ENCODE measurements around the gene FAF2. TPM values are rescaled to one million over a fixed set of nuclear protein-coding genes. Genes with fewer than 3 reads are reported as not detected.

The FAF2 gene
- total and polyA plus RNA-seq, 10 of the 15 experiments (the other 5 are each of a cell fraction or from before 2014, with no cell fraction given): 19.0 to 45.1 (median 35.6) TPM

DNA sequence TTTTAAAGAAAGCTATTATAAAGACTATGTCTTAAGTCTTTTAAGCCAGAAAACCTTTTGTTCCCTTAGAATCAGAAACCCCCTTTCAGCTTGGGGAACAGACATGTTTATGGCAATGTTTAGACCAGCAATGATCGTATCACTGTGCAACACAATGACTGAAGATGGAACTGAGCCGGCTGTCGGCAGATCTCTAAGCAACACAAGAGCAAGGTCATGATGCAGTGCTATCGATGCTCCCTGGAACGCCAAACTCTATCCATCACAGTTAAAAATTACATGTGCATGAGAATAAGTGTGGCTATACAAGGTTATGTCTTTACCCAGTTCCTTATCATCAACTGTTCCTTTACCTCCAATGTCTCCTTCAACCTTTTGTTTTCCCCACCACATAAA lies 90.8 kb downstream of the FAF2 start:
- no TSS peak for BruUV-seq (replicated peaks)
- H2AFZ ChIP-seq (ENCODE audit: control insufficient read depth, low read depth, low read length): no peak overlapping the region
- H3K9me3 ChIP-seq (replicated peaks; ENCODE audit: control insufficient read depth, insufficient read depth, low read length): no peaks in the 10 kb centered on the region
- 90% methylated on average over 5 of the region's 5 CpGs for WGBS (ENCODE audit: insufficient coverage, insufficient replicate concordance, low lambda C conversion rate, missing lambda C conversion rate)
- ChIA-PET SMC1A (ENCODE audit: uncharacterized antibody, unreplicated experiment) (interaction anchor here (1.1 to 2.6 kb wide), 4 partner anchors 89 to 809 kb away, joined by 3 to 8 read pairs (median 4); partner anchors contain the start of gene FAF2), RAD21 (ENCODE audit: unreplicated experiment) (no interaction called here), CTCF (interaction anchor here (0.5 to 2.6 kb wide), 3 partner anchors 87 to 412 kb away, joined by 3 to 22 read pairs (median 3); partner anchors contain the start of gene FAF2), POLR2A (interaction anchor here (0.6 to 3.0 kb wide), 2 partner anchors 91 to 887 kb away, joined by 4 to 12 read pairs; partner anchors contain the start of genes FAF2 and GRK6)
- no peaks in the 10 kb centered on the region for H3K27me3 ChIP-seq (replicated peaks in 1 of 2; ENCODE audit: control insufficient read depth in 2 of 2, insufficient read depth in 2 of 2, low read length in 1 of 2)
- H4K20me1 ChIP-seq (ENCODE audit: control insufficient read depth, insufficient read depth): no peaks in the 10 kb centered on the region
- DNase-seq (ENCODE audit: low read depth, low spot score): no peak
- H3K36me3 ChIP-seq (ENCODE audit: control insufficient read depth in 2 of 2, insufficient read depth in 2 of 2, low read length in 1 of 2): no peaks in the 10 kb centered on the region
- H3K4me2 ChIP-seq (ENCODE audit: control insufficient read depth, insufficient read depth): no peak overlapping the region
- peaks cover 29% of the 10 kb centered on the region for H3K79me2 ChIP-seq (ENCODE audit: control insufficient read depth, insufficient read depth, low read length)
- intact Hi-C loops (cut with micrococcal nuclease; ENCODE audit: unreplicated experiment) (loop anchor here (5.0 to 10.0 kb wide), 3 partner anchors 92 to 1576 kb away; partner anchors contain the start of genes FAF2, HIGD2A, N4BP3 and NOP16), in situ Hi-C loops (cut with MboI) (no loop called here)
- H3K9ac ChIP-seq (ENCODE audit: control insufficient read depth, insufficient read depth, low read length): no peak overlapping the region
- no peak overlapping the region for H3K4me3 ChIP-seq
- no peak for FAIRE-seq
- H3K4me1 ChIP-seq (ENCODE audit: control insufficient read depth, insufficient read depth, low read length): peaks cover 26% of the 10 kb centered on the region
- ATAC-seq: no peak
- no peak for TF ChIP-seq TBL1XR1 (IDR thresholded peaks at IDR 0.05; ENCODE audit: low read depth, low read length)
- no peak for TF ChIP-seq CEBPB (IDR thresholded peaks at IDR 0.05; ENCODE audit: borderline replicate concordance in 1 of 2, low read depth in 2 of 2, low read length in 2 of 2)
- H3K27ac ChIP-seq (ENCODE audit: control insufficient read depth, insufficient read depth): no peak overlapping the region

DNA sequence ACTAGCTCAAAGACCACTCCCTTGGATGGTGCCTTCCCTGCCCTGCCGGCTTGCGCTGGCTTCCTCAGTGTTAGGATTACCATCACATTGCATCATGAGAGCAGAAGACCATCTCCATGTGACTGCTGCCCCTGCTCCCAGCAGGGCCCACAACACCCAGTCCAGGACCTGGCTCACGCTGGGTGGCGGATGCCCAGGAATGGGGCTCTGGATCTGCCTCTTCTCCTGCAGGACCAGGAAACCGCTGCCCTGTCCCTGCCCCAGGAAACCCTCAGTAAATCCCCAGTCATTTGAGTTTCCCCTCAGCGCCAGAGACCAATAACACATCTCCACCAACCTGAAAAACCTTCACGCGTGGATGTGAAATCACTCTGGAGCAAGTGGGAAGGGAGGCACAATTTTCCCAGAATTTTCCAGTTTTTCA lies 92.3 kb downstream of the FAF2 start:
- Histone ChIP-seq H3K27ac (ENCODE audit: control insufficient read depth, insufficient read depth) (no peak overlapping the region), H3K4me3 (no peak overlapping the region), H3K79me2 (ENCODE audit: control insufficient read depth, insufficient read depth, low read length) (peaks cover 14% of the 10 kb centered on the region), H3K4me1 (ENCODE audit: control insufficient read depth, insufficient read depth, low read length) (peaks cover 17% of the 10 kb centered on the region), H3K36me3 (ENCODE audit: control insufficient read depth in 2 of 2, insufficient read depth in 2 of 2, low read length in 1 of 2) (no peaks in the 10 kb centered on the region), H2AFZ (ENCODE audit: control insufficient read depth, low read depth, low read length) (no peak overlapping the region), H3K9ac (ENCODE audit: control insufficient read depth, insufficient read depth, low read length) (no peak overlapping the region), H3K27me3 (replicated peaks in 1 of 2; ENCODE audit: control insufficient read depth in 2 of 2, insufficient read depth in 2 of 2, low read length in 1 of 2) (no peaks in the 10 kb centered on the region), H3K9me3 (replicated peaks; ENCODE audit: control insufficient read depth, insufficient read depth, low read length) (no peaks in the 10 kb centered on the region), H4K20me1 (ENCODE audit: control insufficient read depth, insufficient read depth) (no peaks in the 10 kb centered on the region), H3K4me2 (ENCODE audit: control insufficient read depth, insufficient read depth) (no peak overlapping the region)
- DNase-seq (ENCODE audit: low read depth, low spot score): no peak
- ATAC-seq: no peak
- CTCF ChIA-PET: interaction anchor here (0.8 kb wide), 1 partner anchor 93 kb away, joined by 3 read pairs; the partner anchor contains the start of gene FAF2
- RAD21 ChIA-PET (ENCODE audit: unreplicated experiment): interaction anchor here (0.5 kb wide), 1 partner anchor 112 kb away, joined by 4 read pairs; no protein-coding TSS in a partner anchor
- POLR2A ChIA-PET: interaction anchor here (1.1 kb wide), 1 partner anchor 123 kb away, joined by 4 read pairs; no protein-coding TSS in a partner anchor
- SMC1A ChIA-PET (ENCODE audit: uncharacterized antibody, unreplicated experiment): interaction anchor here (1.0 kb wide), 1 partner anchor 125 kb away, joined by 3 read pairs; the partner anchor contains the start of gene CLTB
- no TSS peak for BruUV-seq (replicated peaks)
- in situ Hi-C loops (cut with MboI) (no loop called here), intact Hi-C loops (cut with micrococcal nuclease; ENCODE audit: unreplicated experiment) (no loop called here)
- FAIRE-seq: no peak
- 89% methylated on average over 8 of the region's 8 CpGs for WGBS (ENCODE audit: insufficient coverage, insufficient replicate concordance, low lambda C conversion rate, missing lambda C conversion rate)
- TF ChIP-seq, protein P1, sequence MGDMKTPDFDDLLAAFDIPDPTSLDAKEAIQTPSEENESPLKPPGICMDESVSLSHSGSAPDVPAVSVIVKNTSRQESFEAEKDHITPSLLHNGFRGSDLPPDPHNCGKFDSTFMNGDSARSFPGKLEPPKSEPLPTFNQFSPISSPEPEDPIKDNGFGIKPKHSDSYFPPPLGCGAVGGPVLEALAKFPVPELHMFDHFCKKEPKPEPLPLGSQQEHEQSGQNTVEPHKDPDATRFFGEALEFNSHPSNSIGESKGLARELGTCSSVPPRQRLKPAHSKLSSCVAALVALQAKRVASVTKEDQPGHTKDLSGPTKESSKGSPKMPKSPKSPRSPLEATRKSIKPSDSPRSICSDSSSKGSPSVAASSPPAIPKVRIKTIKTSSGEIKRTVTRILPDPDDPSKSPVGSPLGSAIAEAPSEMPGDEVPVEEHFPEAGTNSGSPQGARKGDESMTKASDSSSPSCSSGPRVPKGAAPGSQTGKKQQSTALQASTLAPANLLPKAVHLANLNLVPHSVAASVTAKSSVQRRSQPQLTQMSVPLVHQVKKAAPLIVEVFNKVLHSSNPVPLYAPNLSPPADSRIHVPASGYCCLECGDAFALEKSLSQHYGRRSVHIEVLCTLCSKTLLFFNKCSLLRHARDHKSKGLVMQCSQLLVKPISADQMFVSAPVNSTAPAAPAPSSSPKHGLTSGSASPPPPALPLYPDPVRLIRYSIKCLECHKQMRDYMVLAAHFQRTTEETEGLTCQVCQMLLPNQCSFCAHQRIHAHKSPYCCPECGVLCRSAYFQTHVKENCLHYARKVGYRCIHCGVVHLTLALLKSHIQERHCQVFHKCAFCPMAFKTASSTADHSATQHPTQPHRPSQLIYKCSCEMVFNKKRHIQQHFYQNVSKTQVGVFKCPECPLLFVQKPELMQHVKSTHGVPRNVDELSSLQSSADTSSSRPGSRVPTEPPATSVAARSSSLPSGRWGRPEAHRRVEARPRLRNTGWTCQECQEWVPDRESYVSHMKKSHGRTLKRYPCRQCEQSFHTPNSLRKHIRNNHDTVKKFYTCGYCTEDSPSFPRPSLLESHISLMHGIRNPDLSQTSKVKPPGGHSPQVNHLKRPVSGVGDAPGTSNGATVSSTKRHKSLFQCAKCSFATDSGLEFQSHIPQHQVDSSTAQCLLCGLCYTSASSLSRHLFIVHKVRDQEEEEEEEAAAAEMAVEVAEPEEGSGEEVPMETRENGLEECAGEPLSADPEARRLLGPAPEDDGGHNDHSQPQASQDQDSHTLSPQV (IDR thresholded peaks at IDR 0.05): no peak
- TF ChIP-seq, protein P2, sequence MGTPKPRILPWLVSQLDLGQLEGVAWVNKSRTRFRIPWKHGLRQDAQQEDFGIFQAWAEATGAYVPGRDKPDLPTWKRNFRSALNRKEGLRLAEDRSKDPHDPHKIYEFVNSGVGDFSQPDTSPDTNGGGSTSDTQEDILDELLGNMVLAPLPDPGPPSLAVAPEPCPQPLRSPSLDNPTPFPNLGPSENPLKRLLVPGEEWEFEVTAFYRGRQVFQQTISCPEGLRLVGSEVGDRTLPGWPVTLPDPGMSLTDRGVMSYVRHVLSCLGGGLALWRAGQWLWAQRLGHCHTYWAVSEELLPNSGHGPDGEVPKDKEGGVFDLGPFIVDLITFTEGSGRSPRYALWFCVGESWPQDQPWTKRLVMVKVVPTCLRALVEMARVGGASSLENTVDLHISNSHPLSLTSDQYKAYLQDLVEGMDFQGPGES (IDR thresholded peaks at IDR 0.05): no peak
- TF ChIP-seq SKIL (IDR thresholded peaks at IDR 0.05; ENCODE audit: low read depth, poor library complexity, severe bottlenecking) (no peak), CBX5 (IDR thresholded peaks at IDR 0.05; ENCODE audit: low read depth) (no peak)

Measured in GM12878 (cell line).